GM18505 (cell line): Measurements from ENCODE around the gene HIP1.
"Not testable (repeated sequence)": the region's sequence is repeated elsewhere in the genome, so short reads cannot be mapped to it uniquely, and the experiment has no call there.

Experiments
- ATAC-seq: cut with Tn5 transposase; IDR thresholded peaks from one replicate; pipeline ENCODE4 v1.9.1; 2021; ENCODE audit not compliant: unreplicated experiment
- POLR2A ChIP-seq: IDR thresholded peaks from 4 replicates; pipeline ENCODE4 v1.6.1; 2011; ENCODE audit warnings: borderline replicate concordance; ENCODE audit not compliant: insufficient read depth, insufficient read length; ENCODE audit errors: extremely low read depth

The HIP1 gene

DNA sequence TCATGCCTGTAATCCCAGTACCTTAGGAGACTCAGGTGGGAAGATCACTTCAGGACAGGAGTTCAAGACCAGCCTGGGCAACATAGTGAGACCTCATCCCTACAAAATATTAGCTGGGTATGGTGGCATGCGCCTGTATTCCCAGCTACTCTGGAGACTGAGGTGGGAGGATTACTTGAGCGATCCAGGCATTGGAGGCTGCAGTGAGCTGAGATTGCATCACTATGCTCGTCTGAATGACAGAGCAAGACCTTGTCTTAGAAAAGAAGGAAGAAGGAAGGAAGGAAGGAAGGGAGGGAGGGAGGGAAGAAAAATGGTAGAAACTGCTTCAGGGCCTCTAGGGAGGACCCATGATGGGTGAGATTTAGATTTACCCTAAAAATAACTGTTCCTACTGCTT, 134.3 kb downstream of the HIP1 start:
- ATAC-seq = no peak

DNA sequence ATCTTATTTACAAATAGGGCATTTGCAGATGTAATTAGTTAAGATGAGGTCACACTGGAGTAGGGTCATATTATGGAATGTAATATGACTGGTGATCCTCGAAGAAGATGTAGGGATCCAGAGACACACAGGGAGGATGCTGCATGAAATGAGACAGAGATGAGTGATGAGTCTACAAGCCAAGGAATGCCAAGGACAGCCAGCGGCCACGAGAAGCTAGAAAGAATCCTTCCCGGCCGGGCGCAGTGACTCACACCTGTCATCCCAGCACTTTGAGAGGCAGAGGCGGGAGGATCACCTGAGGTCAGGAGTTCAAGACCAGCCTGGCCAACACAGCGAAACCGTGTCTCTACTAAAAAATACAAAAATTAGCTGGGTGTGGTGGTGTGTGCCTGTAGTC, 135.9 kb downstream of the HIP1 start:
- ATAC-seq = not testable (repeated sequence)

More for the DNA sequence above, 134.3 kb downstream of the HIP1 start:
- no peak for TF ChIP-seq POLR2A

DNA sequence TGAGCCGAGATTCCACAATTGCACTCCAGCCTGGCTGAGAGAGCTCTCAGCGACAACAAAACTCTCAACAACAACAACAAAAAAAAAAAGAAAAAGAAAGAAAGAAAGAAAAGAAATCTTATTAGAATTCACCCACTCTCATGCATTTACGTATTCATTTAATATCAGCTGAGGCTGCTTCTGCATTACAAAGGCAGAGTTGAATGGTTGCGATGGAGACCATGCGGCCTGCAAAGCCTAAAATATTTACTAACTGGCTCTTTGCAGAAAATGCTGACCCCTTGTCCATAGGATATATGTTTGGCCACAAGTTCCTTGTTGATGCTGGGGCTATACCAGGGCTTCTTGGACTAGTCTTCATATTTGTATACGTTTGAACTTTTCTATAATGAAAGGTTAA, 137.2 kb downstream of the HIP1 start:
- ATAC-seq = no peak
- TF ChIP-seq POLR2A = no peak

DNA sequence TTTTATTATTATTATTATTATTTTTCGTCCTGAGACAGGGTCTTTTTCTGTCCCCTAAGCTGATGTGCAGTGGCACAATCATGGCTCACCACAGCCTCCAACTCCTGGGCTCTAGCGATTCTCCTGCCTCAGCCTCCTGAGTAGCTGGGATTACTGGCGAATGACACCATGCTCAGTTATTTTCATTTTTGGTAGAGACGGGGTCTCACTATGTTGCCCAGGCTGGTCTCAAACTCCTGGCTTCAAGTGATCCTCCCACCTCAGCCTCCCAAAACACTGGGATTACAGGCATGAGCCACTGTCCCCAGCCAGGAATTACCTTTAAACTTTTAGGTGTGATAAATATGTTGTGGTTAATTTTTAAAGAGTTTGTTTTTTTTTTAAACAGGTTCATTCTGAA, 138.0 kb downstream of the HIP1 start:
- not testable (repeated sequence) for ATAC-seq

DNA sequence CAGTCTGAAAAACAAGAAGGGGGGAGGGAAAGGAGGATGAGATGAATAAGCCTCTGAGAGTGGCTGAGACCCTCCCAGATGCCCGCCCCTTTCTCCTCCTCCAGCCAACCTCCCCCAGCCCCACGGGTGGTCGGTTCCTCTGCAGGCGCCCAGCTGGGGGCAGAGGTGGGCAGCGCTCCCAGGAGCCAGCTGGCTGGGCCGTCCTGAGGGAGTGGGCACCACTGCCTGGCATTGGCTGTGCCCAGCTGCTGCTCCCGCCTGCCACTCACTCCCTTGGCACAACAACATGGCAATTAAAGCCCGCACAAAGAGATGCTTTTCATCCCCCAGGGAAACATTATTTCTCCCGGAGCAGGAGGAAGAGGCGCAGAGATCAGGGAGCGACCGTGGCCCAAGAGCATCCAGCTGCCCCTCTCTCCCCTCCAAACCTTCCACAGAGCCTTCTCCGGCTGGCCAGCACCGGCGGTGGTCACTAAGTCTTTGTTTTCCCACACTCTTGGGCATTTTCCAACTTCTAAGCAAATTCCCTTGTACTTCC, 139.4 kb downstream of the HIP1 start:
- TF ChIP-seq POLR2A = no peak
- ATAC-seq = no peak

DNA sequence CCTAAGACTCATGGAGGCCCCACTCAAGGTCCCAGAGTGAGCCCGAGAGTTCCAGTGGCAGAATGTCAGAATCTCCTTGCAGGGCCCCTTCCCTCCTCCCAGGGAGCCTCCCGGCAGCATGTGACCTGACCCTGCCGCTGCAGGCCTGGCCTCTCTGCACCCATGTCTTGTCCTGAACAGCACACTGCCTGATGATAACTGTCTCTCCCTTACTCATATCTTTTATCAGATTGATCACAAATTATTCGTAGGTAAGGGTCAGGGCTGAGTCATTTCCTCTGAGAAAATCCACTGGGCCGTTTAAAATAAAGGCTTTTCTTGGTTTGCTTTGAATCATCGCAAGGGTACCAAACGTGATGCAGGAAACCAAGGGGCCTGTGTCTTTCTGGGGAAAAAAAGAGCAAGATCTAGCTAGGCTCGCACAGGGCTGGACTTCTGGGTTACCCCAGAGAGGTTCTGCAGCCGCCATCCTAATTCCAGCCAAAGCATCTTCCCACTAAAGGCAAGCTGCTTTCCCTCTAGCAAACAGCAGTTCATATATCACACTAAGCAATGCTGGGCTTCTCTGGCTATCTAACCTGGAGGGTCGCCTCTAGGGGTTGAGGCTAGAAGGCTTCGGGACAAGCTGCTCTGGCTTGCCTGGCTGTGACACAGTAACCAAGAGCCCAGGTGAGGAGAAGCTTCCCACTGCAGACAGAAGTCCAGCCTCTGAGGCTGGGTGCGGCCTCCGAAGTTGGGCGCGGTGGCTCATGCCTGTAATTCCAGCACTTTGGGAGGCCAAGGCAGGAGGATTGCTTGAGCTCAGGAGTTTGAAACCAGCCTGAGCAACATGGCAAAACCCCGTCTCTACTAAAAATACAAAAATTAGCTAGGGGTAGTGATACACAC, 141.8 kb downstream of the HIP1 start:
- ATAC-seq = no peak
- no peak for TF ChIP-seq POLR2A

DNA sequence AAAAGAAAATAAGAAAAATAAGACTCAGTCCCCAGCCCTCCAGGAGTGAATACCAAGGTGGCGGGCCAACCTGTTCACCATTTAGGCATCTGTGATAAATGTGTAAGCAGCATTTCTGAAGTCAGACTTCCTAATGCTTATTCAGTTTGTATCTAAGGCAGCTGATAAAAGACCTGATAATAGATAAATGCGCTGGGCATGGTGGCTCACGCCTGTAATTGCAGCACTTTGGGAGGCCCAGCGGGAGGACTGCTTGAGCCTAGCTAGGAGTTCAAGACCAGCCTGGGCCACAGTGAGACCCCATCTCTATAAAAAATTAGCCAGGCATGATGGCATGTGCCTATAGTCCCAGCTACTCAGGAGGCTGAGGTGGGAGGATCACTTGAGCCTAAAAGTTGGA, 143.0 kb downstream of the HIP1 start:
- no peak for TF ChIP-seq POLR2A

DNA sequence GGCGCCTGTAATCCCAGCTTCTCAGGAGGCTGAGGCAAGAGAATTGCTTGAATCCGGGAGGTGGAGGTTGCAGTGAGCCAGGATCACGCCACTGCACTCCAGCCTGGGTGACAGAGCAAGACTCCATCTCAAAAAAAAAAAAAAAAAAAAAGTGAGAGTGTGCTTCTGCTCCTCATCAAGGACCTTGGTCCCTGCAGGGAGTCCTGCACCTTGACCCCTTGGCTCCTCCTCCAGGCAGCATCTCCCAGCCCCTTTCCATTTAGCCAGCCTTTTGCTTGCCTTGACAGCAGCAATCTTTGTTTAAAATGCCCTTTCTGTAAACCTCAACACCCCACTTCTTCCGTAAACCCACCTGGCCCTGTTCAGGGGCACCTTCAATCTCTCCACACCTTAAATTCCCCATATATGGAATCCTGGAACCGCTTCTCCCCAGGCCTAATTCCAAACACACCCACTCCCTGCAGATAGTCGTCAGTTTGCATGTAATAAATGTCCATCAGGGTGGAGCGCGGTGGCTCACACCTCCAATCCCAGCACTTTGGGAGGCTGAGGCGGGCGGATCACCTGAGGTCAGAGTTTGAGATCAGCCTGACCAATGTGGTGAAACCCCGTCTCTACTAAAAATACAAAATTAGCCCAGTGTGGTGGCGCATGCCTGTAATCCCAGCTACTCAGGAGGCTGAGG, 145.1 kb downstream of the HIP1 start:
- ATAC-seq = not testable (repeated sequence)

More for the DNA sequence above, 143.0 kb downstream of the HIP1 start:
- ATAC-seq = no peak

DNA sequence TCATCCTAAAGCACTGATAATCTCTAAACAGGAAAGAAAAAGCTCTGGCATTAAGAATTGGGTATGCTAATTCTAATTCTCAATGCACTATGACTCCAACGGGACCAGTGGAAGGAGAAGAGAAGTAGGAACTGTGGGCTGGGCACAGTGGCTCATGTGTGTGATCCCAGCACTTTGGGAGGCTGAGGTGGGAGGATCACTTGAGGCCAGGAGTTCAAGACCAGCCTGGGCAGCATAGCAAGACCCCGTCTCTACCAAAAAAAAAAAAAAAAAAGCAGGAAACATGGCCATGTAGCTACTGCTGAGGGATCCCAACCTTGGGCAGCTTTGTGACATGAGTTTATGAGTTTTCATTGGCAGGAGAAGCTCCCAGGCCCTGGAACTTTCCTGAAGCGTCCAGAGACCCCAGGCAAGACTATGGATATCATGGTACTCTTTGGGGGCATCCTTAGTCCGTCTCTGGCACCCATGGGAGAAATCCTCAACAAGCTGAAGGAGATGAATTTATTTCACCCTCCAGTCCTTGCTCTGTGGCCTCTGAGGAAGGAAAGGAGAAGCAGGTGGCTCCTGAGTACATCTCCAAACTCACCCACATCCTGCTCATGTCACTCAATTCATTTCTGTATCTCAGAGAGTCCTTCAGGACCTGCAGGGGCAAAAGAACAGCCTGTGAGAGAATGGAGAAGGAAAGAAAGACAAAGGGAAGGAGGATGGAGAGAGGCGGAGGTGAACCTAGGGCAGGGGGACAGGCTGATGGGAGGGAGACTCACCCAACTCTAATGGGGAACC, 147.1 kb downstream of the HIP1 start:
- no peak for TF ChIP-seq POLR2A
- ATAC-seq = no peak

DNA sequence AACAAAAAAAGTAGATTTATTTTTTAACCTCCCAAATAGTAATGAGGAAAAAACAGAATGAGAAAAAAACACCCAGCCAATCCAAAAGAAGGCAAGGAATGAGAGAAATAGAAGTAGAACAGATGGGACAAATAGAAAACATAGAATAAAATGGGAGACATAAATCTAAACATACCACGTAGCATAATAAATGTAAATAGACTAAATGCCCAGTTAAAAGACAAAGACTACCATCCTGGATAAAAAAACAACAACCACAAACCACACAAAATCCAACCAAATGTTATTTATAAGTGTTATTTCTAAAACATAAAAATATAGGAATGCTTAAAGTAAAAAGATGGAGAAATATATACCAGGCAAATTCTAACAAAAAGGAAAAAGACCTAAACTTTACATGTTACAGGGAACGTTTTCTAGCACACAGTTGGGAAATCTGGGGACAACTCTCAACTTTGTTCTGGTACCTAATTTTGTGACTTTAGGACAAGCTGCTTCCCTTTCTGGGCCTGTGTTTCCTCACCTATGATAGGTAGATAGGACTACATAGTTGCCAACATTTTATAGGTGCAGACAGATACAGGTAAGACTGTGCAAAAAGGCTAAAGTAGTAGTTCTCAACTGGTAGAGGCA, 148.3 kb downstream of the HIP1 start:
- no peak for ATAC-seq
- no peak for TF ChIP-seq POLR2A

DNA sequence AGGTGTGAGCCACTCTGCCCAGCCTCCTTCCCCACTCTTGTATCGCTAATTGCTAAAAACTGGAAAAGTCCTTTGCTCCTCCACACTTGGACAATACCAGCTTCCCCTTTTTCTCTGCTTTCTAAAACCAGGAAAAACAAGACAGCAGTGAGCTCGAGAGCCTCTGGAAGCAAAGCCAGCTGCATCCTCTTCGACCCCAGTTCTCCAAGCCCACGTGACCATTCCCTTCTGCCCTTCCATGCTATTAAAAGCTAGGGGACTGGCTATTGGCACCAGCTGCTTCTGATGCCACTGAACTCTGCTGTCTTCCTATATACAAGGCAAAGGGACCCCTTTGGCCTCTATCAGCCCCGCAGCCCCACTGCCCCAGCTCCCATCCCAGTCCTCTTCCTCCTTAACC, 154.4 kb downstream of the HIP1 start:
- ATAC-seq = no peak
- TF ChIP-seq POLR2A = no peak

DNA sequence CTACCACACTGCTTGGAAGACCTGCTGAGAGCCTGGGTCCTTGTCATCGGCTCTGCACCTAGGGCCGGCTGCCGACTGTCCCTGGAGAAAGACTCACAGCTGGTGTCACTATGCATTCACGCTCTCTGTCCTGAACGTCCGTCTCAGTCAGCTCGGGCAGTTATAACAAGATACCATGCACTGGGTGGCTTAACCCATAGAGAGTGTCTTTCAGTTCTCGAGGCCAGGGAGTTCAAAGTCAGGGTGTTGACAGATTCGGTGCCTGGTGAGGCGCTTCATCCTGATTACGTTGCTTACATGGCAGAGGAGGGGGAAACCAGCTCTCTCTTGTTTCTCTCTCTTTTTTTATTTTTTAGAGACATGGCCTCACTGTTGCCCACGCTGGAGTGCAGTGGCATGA, 155.5 kb downstream of the HIP1 start:
- no peak for ATAC-seq
- TF ChIP-seq POLR2A = no peak

DNA sequence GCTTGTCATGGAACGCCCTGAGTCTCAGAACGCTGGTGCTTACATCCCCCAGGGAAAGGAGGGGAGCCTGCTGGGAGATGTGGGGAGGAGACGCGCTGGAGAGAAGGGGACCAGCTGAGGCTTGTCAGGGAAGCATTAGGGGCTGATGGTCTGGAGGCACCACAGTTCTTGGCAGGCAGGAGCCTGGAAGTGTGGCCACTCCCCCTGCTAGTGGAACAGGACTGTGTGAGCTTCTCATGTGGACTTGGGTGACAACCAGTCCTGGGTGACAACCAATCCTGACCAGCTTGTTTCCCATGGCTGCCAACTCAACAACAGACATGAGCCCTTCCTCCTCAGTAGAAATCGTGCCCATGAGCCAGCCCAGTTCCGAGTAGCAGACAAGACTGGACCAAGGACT, 158.8 kb downstream of the HIP1 start:
- TF ChIP-seq POLR2A = no peak
- ATAC-seq = no peak
